Trophoblast cell (in vitro differentiated cells and primary cell): ENCODE data around the gene BCAS2.

Source experiments
- DNase-seq, 2 donors: peaks; one replicate each; pipeline ENCODE4 v3.0.0-alpha.2; 2016
- H2AFZ ChIP-seq: 2 replicates; pipeline ENCODE4 v1.6.1; 2013; ENCODE audit warnings: low read length, moderate library complexity, mild to moderate bottlenecking; ENCODE audit not compliant: insufficient read depth, poor library complexity
- H2AK5ac ChIP-seq: 2 replicates; pipeline ENCODE4 v1.6.1; 2013; ENCODE audit warnings: mild to moderate bottlenecking, low read length
- H2BK120ac ChIP-seq: 2 replicates; pipeline ENCODE4 v1.6.1; 2013; ENCODE audit warnings: low read length, mild to moderate bottlenecking, moderate library complexity; ENCODE audit not compliant: insufficient read depth, poor library complexity
- H2BK12ac ChIP-seq: 2 replicates; pipeline ENCODE4 v1.6.1; 2013; ENCODE audit warnings: mild to moderate bottlenecking, low read length, moderate library complexity
- H2BK5ac ChIP-seq: 2 replicates; pipeline ENCODE4 v1.6.1; 2013; ENCODE audit warnings: low read length, low read depth, moderate library complexity, mild to moderate bottlenecking; ENCODE audit not compliant: poor library complexity
- H3K14ac ChIP-seq: 2 replicates; pipeline ENCODE4 v1.6.1; 2013; ENCODE audit warnings: mild to moderate bottlenecking, low read length
- H3K18ac ChIP-seq: 2 replicates; pipeline ENCODE4 v1.6.1; 2013; ENCODE audit warnings: mild to moderate bottlenecking, low read length
- H3K23ac ChIP-seq: 2 replicates; pipeline ENCODE4 v1.6.1; 2013; ENCODE audit warnings: low read length
- H3K27ac ChIP-seq: 2 replicates; pipeline ENCODE4 v1.5.1; 2013; ENCODE audit warnings: low read depth, mild to moderate bottlenecking, inconsistent platforms, low read length, moderate library complexity
- H3K27me3 ChIP-seq: 2 replicates; pipeline ENCODE4 v1.6.1; 2013; ENCODE audit warnings: inconsistent platforms, mild to moderate bottlenecking, low read length, moderate library complexity; ENCODE audit not compliant: insufficient read depth
- H3K36me3 ChIP-seq, 2 experiments: 1 replicate in 1 of 2; 2 replicates in 1 of 2; pipeline ENCODE4 v1.6.1; 2013; ENCODE audit warnings: low read length in 2 of 2, mild to moderate bottlenecking in 2 of 2, moderate library complexity in 1 of 2; ENCODE audit not compliant: insufficient read depth in 2 of 2, control insufficient read depth in 1 of 2
- H3K4ac ChIP-seq: 2 replicates; pipeline ENCODE4 v1.6.1; 2013; ENCODE audit warnings: low read depth, mild to moderate bottlenecking, low read length, moderate library complexity
- H3K4me1 ChIP-seq, 2 experiments: 1 replicate in 1 of 2; 2 replicates in 1 of 2; pipeline ENCODE4 v1.6.1; 2013; ENCODE audit warnings: low read length in 2 of 2, mild to moderate bottlenecking in 2 of 2, moderate library complexity in 1 of 2; ENCODE audit not compliant: insufficient read depth in 2 of 2, control insufficient read depth in 1 of 2
- H3K4me2 ChIP-seq: 2 replicates; pipeline ENCODE4 v1.6.1; 2013; ENCODE audit warnings: inconsistent platforms, mild to moderate bottlenecking, low read length, moderate library complexity
- H3K4me3 ChIP-seq: 2 replicates; pipeline ENCODE4 v1.5.1; 2013; ENCODE audit warnings: mild to moderate bottlenecking, low read depth, low read length, inconsistent platforms
- H3K79me1 ChIP-seq: one replicate; pipeline ENCODE4 v1.6.1; 2013; ENCODE audit warnings: low read length
- H3K79me2 ChIP-seq: 2 replicates; pipeline ENCODE4 v1.6.1; 2013; ENCODE audit warnings: low read length, mild to moderate bottlenecking; ENCODE audit not compliant: control insufficient read depth, insufficient read depth, poor library complexity
- H3K9ac ChIP-seq: 2 replicates; pipeline ENCODE4 v1.6.1; 2013; ENCODE audit warnings: mild to moderate bottlenecking, low read length
- H3K9me3 ChIP-seq: 2 replicates; pipeline ENCODE4 v1.6.1; 2013; ENCODE audit warnings: low read depth, mild to moderate bottlenecking, control low read depth, inconsistent platforms, low read length; ENCODE audit not compliant: insufficient read depth
- H4K12ac ChIP-seq: 2 replicates; pipeline ENCODE4 v1.6.1; 2013; ENCODE audit warnings: low read depth, mild to moderate bottlenecking, low read length, moderate library complexity
- H4K8ac ChIP-seq: 2 replicates; pipeline ENCODE4 v1.6.1; 2013; ENCODE audit warnings: low read depth, mild to moderate bottlenecking, low read length, moderate library complexity
- H4K91ac ChIP-seq: one replicate; pipeline ENCODE4 v1.6.1; 2013; ENCODE audit warnings: low read depth, mild to moderate bottlenecking, low read length, moderate library complexity
- WGBS: extraction: QIAGEN DNeasy Blood & Tissue Kit; methylation state at CpG from one replicate; pipeline ENCODE4 v1.1.7; 2013; ENCODE audit warnings: missing lambda C conversion rate; ENCODE audit not compliant: insufficient read length, insufficient coverage; ENCODE audit errors: extremely low coverage; 5-methylcytosine and 5-hydroxymethylcytosine counted together

BCAS2 gene

DNA sequence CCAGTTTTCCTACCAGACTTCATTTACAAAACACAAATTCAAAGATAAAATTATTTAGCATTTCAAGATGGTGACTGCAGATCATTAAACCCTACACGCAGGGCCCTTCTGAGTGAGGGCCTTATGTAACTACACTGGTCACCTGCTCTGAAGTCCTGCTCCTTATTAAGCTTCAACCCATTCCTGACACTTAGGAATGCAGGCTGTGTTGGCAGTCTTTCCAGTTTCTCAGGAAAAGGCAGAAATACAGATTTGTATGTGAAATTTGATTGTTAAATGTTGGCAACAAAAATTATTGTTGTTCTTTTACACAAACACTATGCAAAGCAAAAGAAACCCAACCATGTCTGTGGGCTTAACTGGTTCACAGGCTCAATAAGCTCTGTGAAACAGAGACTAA lies 25.8 kb upstream of the BCAS2 start:
- peak in 1 of 2 donors; percentile 33 for DNase-seq
- Histone ChIP-seq H3K14ac (no peak overlapping the region), H3K4me1 (peaks cover 3% of the 10 kb centered on the region in 2 experiments), H2AFZ (no peak overlapping the region), H3K9me3 (no peaks in the 10 kb centered on the region), H4K12ac (no peak overlapping the region), H2BK12ac (no peak overlapping the region), H2BK5ac (no peak overlapping the region), H3K79me2 (peaks cover 2% of the 10 kb centered on the region), H2BK120ac (no peak overlapping the region), H3K23ac (no peak overlapping the region), H4K91ac (no peak overlapping the region), H2AK5ac (no peak overlapping the region), H3K18ac (no peak overlapping the region), H3K27ac (no peak overlapping the region), H3K36me3 (no peaks in the 10 kb centered on the region), H4K8ac (no peak overlapping the region), H3K9ac (no peak overlapping the region), H3K4me2 (no peak overlapping the region), H3K27me3 (no peaks in the 10 kb centered on the region), H3K4me3 (no peak overlapping the region), H3K79me1 (no peaks in the 10 kb centered on the region), H3K4ac (no peak overlapping the region)
- WGBS, result no CpG with 5 or more reads among the region's 1 CpG

DNA sequence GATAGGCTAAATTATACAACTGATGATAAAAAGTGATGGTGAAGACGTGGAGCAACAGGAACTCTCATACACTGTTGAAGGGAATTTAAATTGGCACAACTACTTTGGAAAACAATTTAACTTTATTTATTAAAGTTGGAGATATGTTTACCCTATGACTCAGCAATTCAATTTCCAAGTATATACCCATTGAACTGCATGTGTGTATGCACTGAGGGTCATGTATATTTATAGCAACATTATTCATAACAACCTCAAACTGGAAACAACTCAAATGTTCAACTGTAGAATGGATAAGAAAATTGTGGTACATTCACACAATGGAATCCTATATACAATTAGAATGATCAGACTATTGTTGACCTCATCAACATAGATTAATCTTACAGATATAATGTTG lies 16.5 kb upstream of the BCAS2 start:
- no peak overlapping the region for H3K4me2 ChIP-seq
- no peak overlapping the region for H4K12ac ChIP-seq
- no peak overlapping the region for H3K23ac ChIP-seq
- no peak overlapping the region for H2AFZ ChIP-seq
- no peak overlapping the region for H3K27ac ChIP-seq
- H2BK120ac ChIP-seq, result no peak overlapping the region
- H2BK12ac ChIP-seq, result no peak overlapping the region
- H2BK5ac ChIP-seq, result no peak overlapping the region
- H2AK5ac ChIP-seq, result no peak overlapping the region
- H3K4ac ChIP-seq, result no peak overlapping the region
- H3K18ac ChIP-seq, result no peak overlapping the region
- whole genome bisulfite sequencing, result no CpG with 5 or more reads among the region's 1 CpG
- H3K27me3 ChIP-seq, result no peaks in the 10 kb centered on the region
- no peaks in the 10 kb centered on the region for H3K79me1 ChIP-seq
- no peaks in the 10 kb centered on the region for H3K9me3 ChIP-seq
- no peaks in the 10 kb centered on the region for H3K4me1 ChIP-seq
- no peaks in the 10 kb centered on the region for H3K79me2 ChIP-seq
- no peak overlapping the region for H3K4me3 ChIP-seq
- H3K36me3 ChIP-seq, result no peaks in the 10 kb centered on the region
- H4K91ac ChIP-seq, result no peak overlapping the region
- H4K8ac ChIP-seq, result no peak overlapping the region
- H3K9ac ChIP-seq, result no peak overlapping the region
- DNase-seq, result no peak
- no peak overlapping the region for H3K14ac ChIP-seq

DNA sequence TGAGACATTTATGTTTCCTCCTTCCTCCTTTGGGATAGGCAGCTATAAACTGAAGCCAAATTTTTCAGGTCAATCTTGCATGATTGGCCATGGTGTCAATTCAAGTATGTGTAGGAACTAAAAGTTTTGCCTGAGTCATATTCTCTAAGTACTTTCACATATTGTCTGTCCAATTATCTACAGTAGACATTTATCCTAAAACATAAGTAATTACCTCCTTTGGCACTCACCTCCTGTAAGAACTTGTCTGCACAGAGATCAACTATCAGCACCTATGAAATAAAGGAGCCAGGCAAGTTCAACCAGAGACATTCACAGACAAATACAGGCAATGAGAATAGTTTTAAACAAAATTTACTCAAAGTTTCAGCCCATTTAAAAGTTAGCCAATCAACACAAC lies 14.2 kb upstream of the BCAS2 start:
- Histone ChIP-seq H2BK120ac (no peak overlapping the region), H3K4me3 (no peak overlapping the region), H2BK12ac (no peak overlapping the region), H3K27me3 (no peaks in the 10 kb centered on the region), H4K8ac (no peak overlapping the region), H2AK5ac (no peak overlapping the region), H3K14ac (no peak overlapping the region), H3K9ac (no peak overlapping the region), H3K36me3 (no peaks in the 10 kb centered on the region), H3K9me3 (no peaks in the 10 kb centered on the region), H4K12ac (no peak overlapping the region), H4K91ac (no peak overlapping the region), H2BK5ac (no peak overlapping the region), H3K4me1 (no peaks in the 10 kb centered on the region), H3K23ac (no peak overlapping the region), H3K79me2 (no peaks in the 10 kb centered on the region), H3K18ac (no peak overlapping the region), H3K4me2 (no peak overlapping the region), H3K27ac (no peak overlapping the region), H3K79me1 (no peaks in the 10 kb centered on the region), H2AFZ (no peak overlapping the region), H3K4ac (no peak overlapping the region)
- no peak for DNase-seq

- Histone ChIP-seq H2AFZ (no peak overlapping the region), H3K4me2 (no peak overlapping the region), H3K4me1 (no peaks in the 10 kb centered on the region), H3K18ac (no peak overlapping the region), H3K27ac (no peak overlapping the region), H3K4ac (no peak overlapping the region), H3K23ac (no peak overlapping the region), H3K79me1 (no peaks in the 10 kb centered on the region), H2BK12ac (no peak overlapping the region), H3K9ac (no peak overlapping the region), H2BK120ac (no peak overlapping the region), H2BK5ac (no peak overlapping the region), H2AK5ac (no peak overlapping the region), H3K14ac (no peak overlapping the region), H3K79me2 (no peaks in the 10 kb centered on the region), H4K12ac (no peak overlapping the region), H4K8ac (no peak overlapping the region), H3K36me3 (no peaks in the 10 kb centered on the region), H4K91ac (no peak overlapping the region), H3K9me3 (no peaks in the 10 kb centered on the region), H3K27me3 (no peaks in the 10 kb centered on the region), H3K4me3 (no peak overlapping the region)
- WGBS, result no CpG with 5 or more reads among the region's 3 CpGs
- DNase-seq, result no peak
Measured at GRCh38 chr1:114594046-114594445, 12.6 kb upstream of the BCAS2 start.
